Liver (tissue), 9 donors: Measurements from ENCODE around the gene RIOX2. TPM values are rescaled to one million over a fixed set of nuclear protein-coding genes. Genes with fewer than 3 reads are reported as not detected.
A peak's percentile ranks its signal among the peaks of the same experiment; 100 is the strongest.

Source experiments
- DNase-seq: peaks from one replicate; pipeline ENCODE4 v3.0.0-alpha.2; 2017; ENCODE audit warnings: low spot score
- H3K27ac ChIP-seq, 2 donors: one replicate each; pipeline ENCODE4 v1.7.0; 2013; ENCODE audit warnings: inconsistent platforms in 2 of 2, low read length in 2 of 2, control low read depth in 1 of 2, low read depth in 1 of 2, mild to moderate bottlenecking in 1 of 2
- H3K27me3 ChIP-seq, 4 donors: one replicate each; pipeline versions ENCODE4 v1.6.1 to v1.7.0; 2013; ENCODE audit warnings: low read length in 3 of 4, inconsistent platforms in 1 of 4, mild to moderate bottlenecking in 1 of 4, moderate library complexity in 1 of 4; ENCODE audit not compliant: control insufficient read depth in 4 of 4, insufficient read depth in 4 of 4
- H3K36me3 ChIP-seq, 4 donors: one replicate each; pipeline versions ENCODE4 v1.6.1 to v1.7.0; 2013; ENCODE audit warnings: low read length in 3 of 4, mild to moderate bottlenecking in 3 of 4, low read depth in 1 of 4, moderate library complexity in 1 of 4; ENCODE audit not compliant: control insufficient read depth in 4 of 4, insufficient read depth in 3 of 4
- H3K4me1 ChIP-seq, 4 donors: one replicate each; pipeline versions ENCODE4 v1.6.1 to v1.7.0; 2013; ENCODE audit warnings: low read length in 3 of 4, mild to moderate bottlenecking in 3 of 4, moderate library complexity in 1 of 4; ENCODE audit not compliant: control insufficient read depth in 4 of 4, insufficient read depth in 4 of 4
- H3K4me3 ChIP-seq, 3 donors: one replicate each; pipeline versions ENCODE4 v1.6.1 to v1.7.0; 2013; ENCODE audit warnings: low read length in 3 of 3, control low read depth in 1 of 3, low read depth in 1 of 3, mild to moderate bottlenecking in 1 of 3
- H3K9ac ChIP-seq, 2 donors: one replicate each; pipeline ENCODE4 v1.7.0; 2013; ENCODE audit warnings: low read length in 2 of 2, mild to moderate bottlenecking in 2 of 2, moderate library complexity in 2 of 2, control low read depth in 1 of 2, low read depth in 1 of 2
- H3K9me3 ChIP-seq, 4 donors: one replicate each; pipeline versions ENCODE4 v1.6.1 to v1.7.0; 2013; ENCODE audit warnings: low read length in 3 of 4; ENCODE audit not compliant: control insufficient read depth in 4 of 4
- ATF3 ChIP-seq: IDR thresholded peaks from 2 replicates; pipeline ENCODE4 v1.6.1; 2016; ENCODE audit warnings: antibody characterized with exemption
- CTCF ChIP-seq: fragments of 150-350 bp; IDR thresholded peaks from 2 replicates; pipeline ENCODE4 v1.5.1; 2017; ENCODE audit warnings: improper control_type of control experiment, low read depth, low read length; ENCODE audit not compliant: missing input control
- EGR1 ChIP-seq, 2 donors: IDR thresholded peaks; 2 replicates each; pipeline ENCODE4 v1.6.1; 2016 to 2018; ENCODE audit warnings: antibody characterized with exemption in 2 of 2, low read depth in 2 of 2
- FOXA1 ChIP-seq: IDR thresholded peaks from 2 replicates; pipeline ENCODE4 v1.6.1; 2016; ENCODE audit warnings: antibody characterized with exemption
- GABPA ChIP-seq, 2 donors: IDR thresholded peaks in 1 of 2; conservative IDR thresholded peaks in 1 of 2; 2 replicates each; pipeline ENCODE4 v1.6.1; 2016; ENCODE audit warnings: antibody characterized with exemption in 2 of 2, mild to moderate bottlenecking in 1 of 2, moderate library complexity in 1 of 2
- HNF4A ChIP-seq, 2 donors: conservative IDR thresholded peaks; 2 replicates each; pipeline ENCODE4 v1.6.1; 2016; ENCODE audit warnings: antibody characterized with exemption in 2 of 2, mild to moderate bottlenecking in 2 of 2
- HNF4G ChIP-seq: IDR thresholded peaks from 2 replicates; pipeline ENCODE4 v1.6.1; 2016; ENCODE audit warnings: antibody characterized with exemption
- JUND ChIP-seq, 2 donors: IDR thresholded peaks; 2 replicates each; pipeline ENCODE4 v1.6.1; 2016; ENCODE audit warnings: antibody characterized with exemption in 2 of 2
- RAD21 ChIP-seq, 2 donors: IDR thresholded peaks; 2 replicates each; pipeline ENCODE4 v1.6.1; 2016; ENCODE audit warnings: antibody characterized with exemption in 2 of 2, mild to moderate bottlenecking in 2 of 2
- RXRA ChIP-seq, 2 donors: IDR thresholded peaks; 2 replicates each; pipeline ENCODE4 v1.6.1; 2017 to 2018; ENCODE audit warnings: antibody characterized with exemption in 2 of 2, mild to moderate bottlenecking in 1 of 2
- SP1 ChIP-seq: IDR thresholded peaks from 2 replicates; pipeline ENCODE4 v1.6.1; 2018; ENCODE audit warnings: antibody characterized with exemption, mild to moderate bottlenecking
- TAF1 ChIP-seq: conservative IDR thresholded peaks from 2 replicates; pipeline ENCODE4 v1.6.1; 2016; ENCODE audit warnings: antibody characterized with exemption, mild to moderate bottlenecking
- YY1 ChIP-seq: IDR thresholded peaks from 2 replicates; pipeline ENCODE4 v1.6.1; 2016; ENCODE audit warnings: antibody characterized with exemption, mild to moderate bottlenecking
- WGBS: extraction: QIAGEN DNeasy Blood & Tissue Kit; methylation state at CpG from one replicate; pipeline ENCODE4 v1.1.7; 2013; 5-methylcytosine and 5-hydroxymethylcytosine counted together
- polyA plus RNA-seq, 2 donors: library from polyadenylated mRNA; stranded (reverse) in 1 of 2; unstranded in 1 of 2; fragments of 200-250 nt in 1 of 2; fragments of >200 nt in 1 of 2; fragmentation: Nextera tagmentation in 1 of 2; extraction: Ambion mirVana in 1 of 2; gene quantifications; one replicate each; pipeline versions ENCODE4 v1.2.1 to v1.2.3, GENCODE V29; 2013 to 2015
- total RNA-seq, 2 donors: library from RNA; depleted of rRNA; stranded (reverse); fragments of >200 nt; gene quantifications; one replicate each; pipeline ENCODE4 v1.2.3, GENCODE V29; 2014
- TF ChIP-seq, protein P1 (sequence below): IDR thresholded peaks from 2 replicates; pipeline ENCODE4 v1.6.1; 2016; ENCODE audit warnings: antibody characterized with exemption
- TF ChIP-seq, protein P2 (sequence below): IDR thresholded peaks from 2 replicates; pipeline ENCODE4 v1.6.1; 2016; ENCODE audit warnings: antibody characterized with exemption, mild to moderate bottlenecking
- donor health status: healthy.
- donor health status: healthy.
- donor health status: healthy.
- donor health status: healthy.
- donor health status: healthy.

The RIOX2 gene
- total and polyA plus RNA-seq, 4 donors, result 8.2 to 19.9 (median 11.0) TPM

GRCh38 chr3:97969541-97969940 is 2.7 kb downstream of the RIOX2 start:
- no peak overlapping the region for H3K27ac ChIP-seq
- TF ChIP-seq, protein P1, sequence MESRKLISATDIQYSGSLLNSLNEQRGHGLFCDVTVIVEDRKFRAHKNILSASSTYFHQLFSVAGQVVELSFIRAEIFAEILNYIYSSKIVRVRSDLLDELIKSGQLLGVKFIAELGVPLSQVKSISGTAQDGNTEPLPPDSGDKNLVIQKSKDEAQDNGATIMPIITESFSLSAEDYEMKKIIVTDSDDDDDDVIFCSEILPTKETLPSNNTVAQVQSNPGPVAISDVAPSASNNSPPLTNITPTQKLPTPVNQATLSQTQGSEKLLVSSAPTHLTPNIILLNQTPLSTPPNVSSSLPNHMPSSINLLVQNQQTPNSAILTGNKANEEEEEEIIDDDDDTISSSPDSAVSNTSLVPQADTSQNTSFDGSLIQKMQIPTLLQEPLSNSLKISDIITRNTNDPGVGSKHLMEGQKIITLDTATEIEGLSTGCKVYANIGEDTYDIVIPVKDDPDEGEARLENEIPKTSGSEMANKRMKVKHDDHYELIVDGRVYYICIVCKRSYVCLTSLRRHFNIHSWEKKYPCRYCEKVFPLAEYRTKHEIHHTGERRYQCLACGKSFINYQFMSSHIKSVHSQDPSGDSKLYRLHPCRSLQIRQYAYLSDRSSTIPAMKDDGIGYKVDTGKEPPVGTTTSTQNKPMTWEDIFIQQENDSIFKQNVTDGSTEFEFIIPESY, result no peak
- TF ChIP-seq TAF1 (no peak), HNF4A (conservative IDR thresholded peaks at IDR 0.05) (no peak), FOXA1 (no peak), JUND (IDR thresholded peaks at IDR 0.05) (no peak), YY1 (no peak)
- 85% methylated on average over 5 of the region's 5 CpGs for WGBS
- H3K4me1 ChIP-seq, result peaks cover 0 to 20% (median 4%) of the 10 kb centered on the region in 4 donors
- H3K9me3 ChIP-seq, result no peaks in the 10 kb centered on the region
- H3K36me3 ChIP-seq, result peaks cover 0 to 10% (median 4%) of the 10 kb centered on the region in 4 donors
- H3K9ac ChIP-seq, result no peak overlapping the region
- H3K4me3 ChIP-seq, result no peak overlapping the region
- DNase-seq, result no peak
- no peaks in the 10 kb centered on the region for H3K27me3 ChIP-seq

DNA sequence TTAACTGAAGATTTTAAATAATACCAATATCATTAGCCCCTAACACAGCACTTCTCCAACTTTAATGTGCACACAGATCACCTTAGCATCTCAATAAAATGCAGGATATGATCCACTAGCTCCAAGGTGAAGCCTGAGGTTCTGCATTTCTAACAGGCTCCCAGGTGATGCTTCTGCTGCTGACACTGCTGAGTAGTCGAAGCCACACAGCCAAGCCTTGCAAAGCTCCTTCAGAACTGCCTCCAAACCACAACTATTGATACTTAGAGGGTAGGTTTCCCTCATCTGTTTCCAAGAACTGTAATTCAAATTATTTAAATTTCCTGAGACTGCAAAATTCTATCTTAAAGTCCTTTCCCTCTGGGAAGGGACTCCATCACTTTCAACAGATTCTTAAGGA is 3.9 kb downstream of the RIOX2 start:
- TF ChIP-seq HNF4A (conservative IDR thresholded peaks at IDR 0.05) (no peak), YY1 (no peak), JUND (IDR thresholded peaks at IDR 0.05) (no peak), ATF3 (no peak), GABPA (IDR thresholded peaks at IDR 0.05 in 1 of 2, conservative IDR thresholded peaks at IDR 0.05 in 1 of 2) (no peak), TAF1 (no peak), FOXA1 (no peak), HNF4G (no peak), RXRA (IDR thresholded peaks at IDR 0.05) (no peak)
- no peak for DNase-seq
- H3K4me1 ChIP-seq, result peaks cover 0 to 20% (median 4%) of the 10 kb centered on the region in 4 donors
- H3K9me3 ChIP-seq, result no peaks in the 10 kb centered on the region
- H3K4me3 ChIP-seq, result no peak overlapping the region
- 88% methylated on average over 1 of the region's 1 CpG for WGBS
- H3K9ac ChIP-seq, result no peak overlapping the region
- H3K36me3 ChIP-seq, result peaks cover 3 to 12% (median 4%) of the 10 kb centered on the region in 4 donors
- H3K27ac ChIP-seq, result no peak overlapping the region
- H3K27me3 ChIP-seq, result no peaks in the 10 kb centered on the region

- peak; percentile 25 to 47 for TF ChIP-seq HNF4A (conservative IDR thresholded peaks at IDR 0.05)
- TF ChIP-seq CTCF, result peak; percentile 40
- no peak for TF ChIP-seq SP1
- TF ChIP-seq GABPA (IDR thresholded peaks at IDR 0.05 in 1 of 2, conservative IDR thresholded peaks at IDR 0.05 in 1 of 2), result no peak
- TF ChIP-seq EGR1 (IDR thresholded peaks at IDR 0.05; ENCODE audit: low read depth in 2 of 2), result no peak
- peak; percentile 49 to 60 for TF ChIP-seq RAD21 (IDR thresholded peaks at IDR 0.05)
- TF ChIP-seq, protein P2, sequence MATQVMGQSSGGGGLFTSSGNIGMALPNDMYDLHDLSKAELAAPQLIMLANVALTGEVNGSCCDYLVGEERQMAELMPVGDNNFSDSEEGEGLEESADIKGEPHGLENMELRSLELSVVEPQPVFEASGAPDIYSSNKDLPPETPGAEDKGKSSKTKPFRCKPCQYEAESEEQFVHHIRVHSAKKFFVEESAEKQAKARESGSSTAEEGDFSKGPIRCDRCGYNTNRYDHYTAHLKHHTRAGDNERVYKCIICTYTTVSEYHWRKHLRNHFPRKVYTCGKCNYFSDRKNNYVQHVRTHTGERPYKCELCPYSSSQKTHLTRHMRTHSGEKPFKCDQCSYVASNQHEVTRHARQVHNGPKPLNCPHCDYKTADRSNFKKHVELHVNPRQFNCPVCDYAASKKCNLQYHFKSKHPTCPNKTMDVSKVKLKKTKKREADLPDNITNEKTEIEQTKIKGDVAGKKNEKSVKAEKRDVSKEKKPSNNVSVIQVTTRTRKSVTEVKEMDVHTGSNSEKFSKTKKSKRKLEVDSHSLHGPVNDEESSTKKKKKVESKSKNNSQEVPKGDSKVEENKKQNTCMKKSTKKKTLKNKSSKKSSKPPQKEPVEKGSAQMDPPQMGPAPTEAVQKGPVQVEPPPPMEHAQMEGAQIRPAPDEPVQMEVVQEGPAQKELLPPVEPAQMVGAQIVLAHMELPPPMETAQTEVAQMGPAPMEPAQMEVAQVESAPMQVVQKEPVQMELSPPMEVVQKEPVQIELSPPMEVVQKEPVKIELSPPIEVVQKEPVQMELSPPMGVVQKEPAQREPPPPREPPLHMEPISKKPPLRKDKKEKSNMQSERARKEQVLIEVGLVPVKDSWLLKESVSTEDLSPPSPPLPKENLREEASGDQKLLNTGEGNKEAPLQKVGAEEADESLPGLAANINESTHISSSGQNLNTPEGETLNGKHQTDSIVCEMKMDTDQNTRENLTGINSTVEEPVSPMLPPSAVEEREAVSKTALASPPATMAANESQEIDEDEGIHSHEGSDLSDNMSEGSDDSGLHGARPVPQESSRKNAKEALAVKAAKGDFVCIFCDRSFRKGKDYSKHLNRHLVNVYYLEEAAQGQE, result no peak
- no peak for DNase-seq
- Histone ChIP-seq H3K4me3 (no peak overlapping the region), H3K27ac (no peak overlapping the region), H3K27me3 (no peaks in the 10 kb centered on the region), H3K9ac (no peak overlapping the region), H3K9me3 (no peaks in the 10 kb centered on the region), H3K36me3 (peaks cover 3 to 12% (median 4%) of the 10 kb centered on the region in 4 donors), H3K4me1 (peaks cover 0 to 20% (median 4%) of the 10 kb centered on the region in 4 donors)
- WGBS, result 56% methylated on average over 8 of the region's 8 CpGs
Measured at GRCh38 chr3:97967966-97968365, 4.3 kb downstream of the RIOX2 start.
